ENCODE data around the gene KAZN.

KAZN gene

DNA sequence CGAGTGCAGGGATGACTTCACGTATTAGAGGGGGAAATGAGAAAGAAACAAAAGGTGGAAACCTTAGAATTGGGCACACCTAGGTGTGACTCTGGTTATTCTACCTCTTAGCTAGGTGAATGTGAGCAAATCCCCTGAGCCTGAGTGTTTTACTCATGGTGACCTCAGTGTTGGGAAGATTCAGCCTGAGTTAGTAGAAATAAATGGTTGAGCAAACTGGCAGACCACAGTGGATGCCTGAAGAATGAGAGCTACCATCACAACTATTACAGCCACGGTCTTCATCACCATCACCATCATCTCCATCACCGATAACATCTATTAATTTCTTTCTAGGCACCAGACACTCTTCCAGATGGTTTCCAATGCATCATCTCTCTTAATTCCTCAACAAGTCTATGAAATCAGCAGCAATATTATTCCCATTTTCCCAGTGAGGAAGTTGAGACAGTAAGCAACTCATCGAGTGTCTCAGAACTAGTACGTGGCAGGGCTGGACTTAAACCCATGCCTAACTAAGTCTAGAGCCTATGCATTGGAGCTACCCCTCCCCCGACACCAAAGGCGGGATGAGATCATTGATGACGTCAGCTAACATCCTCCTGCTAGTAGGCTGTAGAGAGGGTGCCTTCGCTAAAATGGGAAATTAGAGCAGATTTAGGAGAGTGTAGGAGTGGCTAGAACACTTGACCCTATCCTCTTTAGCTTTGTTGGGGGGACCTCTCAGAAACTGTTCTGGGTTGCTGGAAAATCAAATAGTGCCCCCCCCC lies 7.9 kb upstream of the KAZN start:
- DNase-seq = no peak

DNA sequence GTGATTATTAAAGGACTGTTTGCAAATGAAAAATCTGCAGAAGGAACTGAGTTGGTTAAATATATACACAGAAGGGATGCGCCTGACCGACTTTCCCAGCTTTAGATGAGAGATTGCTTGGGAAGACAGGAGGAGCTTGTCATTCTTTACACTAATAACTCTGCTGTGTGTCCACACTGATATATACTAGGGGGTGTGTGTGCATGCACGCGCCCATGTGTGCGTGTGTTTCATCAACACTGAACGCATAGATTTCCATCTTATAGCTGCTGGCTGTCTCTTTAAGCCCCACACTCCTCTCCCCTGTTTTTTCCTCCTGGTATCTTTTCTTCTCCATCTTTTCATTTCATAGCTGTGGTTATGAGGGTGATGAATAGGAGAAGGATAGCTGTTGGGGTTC lies 6.9 kb upstream of the KAZN start:
- no peak for DNase-seq

DNA sequence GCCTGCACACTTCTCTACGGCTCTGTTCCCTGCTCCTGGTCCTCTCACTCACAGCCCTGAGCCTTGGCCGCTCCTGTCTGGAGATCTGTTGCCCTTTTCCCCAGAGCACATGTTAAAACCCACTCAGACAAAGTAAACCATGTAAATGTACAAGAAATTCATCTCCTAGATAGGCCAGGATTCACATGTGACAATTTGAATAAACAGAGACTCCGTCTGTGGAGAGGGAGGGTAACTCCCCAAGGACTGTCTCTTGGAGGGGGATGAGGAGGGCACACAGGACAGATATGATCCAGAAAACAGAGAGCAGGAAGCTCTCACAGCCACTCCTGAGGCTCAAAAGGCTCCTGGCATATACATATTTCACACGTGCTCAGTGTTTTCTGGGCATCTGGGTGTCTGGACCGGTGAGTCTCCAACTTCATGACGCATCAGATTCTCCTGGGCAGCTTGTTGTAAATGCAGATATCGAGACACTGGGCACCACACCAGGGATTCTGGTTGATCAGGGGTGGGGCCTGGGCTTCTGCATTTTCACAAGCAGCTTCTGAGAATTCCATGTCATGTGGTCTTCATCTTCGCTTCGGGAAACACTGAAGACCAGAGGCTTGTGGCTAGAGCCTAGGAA lies 6.4 kb upstream of the KAZN start:
- DNase-seq = no peak

DNA sequence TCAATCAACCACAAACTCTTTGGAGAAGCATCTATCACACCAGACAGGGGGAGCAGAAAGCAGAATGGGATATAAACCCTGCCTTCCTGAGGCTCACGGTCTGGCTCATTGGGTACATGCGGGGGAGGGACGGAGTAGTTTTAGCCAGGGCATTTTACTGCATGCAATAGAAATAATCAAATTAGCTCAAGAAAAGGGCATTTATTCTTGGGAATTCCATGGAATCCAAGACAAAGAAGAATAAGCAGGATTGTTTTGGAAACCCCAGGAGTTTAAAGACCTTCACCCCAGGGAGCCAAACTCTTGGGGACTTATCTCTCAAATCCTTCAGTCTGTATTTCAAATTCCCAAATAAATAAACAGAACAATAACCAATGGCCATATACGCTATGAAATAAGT lies 5.2 kb upstream of the KAZN start:
- DNase-seq = no peak

DNA sequence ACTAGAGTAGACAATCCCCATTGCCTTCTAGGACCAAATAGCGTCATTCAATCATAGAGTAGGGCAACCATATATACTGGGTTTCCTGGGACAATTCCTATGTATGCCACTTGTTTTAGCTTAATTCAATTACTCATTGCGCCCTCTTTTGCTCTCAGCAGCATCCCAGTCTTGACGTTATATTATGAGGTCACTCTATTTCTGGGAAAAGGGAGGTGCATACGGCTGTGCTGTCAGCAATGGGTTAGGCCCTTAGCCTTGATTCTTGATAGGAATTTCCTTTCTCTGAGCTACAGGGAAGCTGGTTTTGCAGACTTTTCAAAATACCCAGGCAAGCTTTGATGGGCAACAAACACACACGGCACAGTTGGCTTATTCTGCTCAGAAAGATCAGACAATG lies 4.4 kb upstream of the KAZN start:
- no peak for DNase-seq

DNA sequence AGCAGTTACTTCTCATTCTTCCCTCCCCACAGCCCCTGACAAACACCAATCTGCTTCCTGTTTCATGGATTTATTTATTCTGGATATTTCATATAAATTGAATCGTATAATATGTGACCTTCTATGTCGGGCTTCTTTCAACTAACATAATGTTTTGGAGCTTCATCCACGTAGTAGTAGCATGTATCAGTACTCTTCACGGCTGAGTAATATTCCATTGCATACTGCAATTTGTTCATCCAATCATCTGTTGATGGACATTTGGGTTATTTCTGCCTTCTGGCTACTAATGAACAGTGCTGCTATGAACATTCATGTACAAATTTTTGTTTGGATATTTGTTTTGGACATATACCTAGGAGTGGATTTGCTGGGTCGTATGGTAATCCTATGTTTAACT lies 1.9 kb upstream of the KAZN start:
- DNase-seq = no peak

DNA sequence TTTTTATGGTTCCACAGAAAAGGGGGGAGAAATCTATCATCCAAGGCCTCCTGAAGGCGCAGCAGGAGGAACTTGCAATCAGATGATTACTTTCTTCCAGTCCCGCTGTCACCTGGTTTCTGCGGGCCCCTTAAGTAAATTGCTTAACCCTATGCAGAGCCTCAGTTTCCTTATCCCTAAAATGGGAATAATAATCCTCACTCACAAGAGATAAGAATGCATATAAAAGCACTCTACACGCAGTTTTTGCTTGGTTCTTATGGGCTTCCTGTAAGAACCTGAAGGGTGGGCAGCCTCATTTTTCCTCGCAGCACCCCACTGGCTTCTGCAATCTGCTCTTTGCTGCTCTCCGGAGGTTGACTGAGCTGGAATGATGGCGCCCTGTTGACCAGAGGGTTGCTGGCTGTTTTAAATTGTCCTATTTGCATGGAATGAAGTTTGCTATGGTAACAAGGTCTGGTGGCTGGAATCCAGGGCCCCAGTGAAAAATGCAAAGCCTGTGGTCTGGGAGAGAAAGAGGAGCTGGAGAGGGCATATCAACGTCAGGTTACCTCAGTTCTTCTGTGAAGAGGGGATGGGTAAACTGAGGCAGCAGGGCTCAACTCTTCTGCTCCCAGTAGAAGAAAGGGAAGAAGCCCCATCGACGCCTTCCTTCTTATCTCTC lies 1.0 kb upstream of the KAZN start:
- DNase-seq = no peak

DNA sequence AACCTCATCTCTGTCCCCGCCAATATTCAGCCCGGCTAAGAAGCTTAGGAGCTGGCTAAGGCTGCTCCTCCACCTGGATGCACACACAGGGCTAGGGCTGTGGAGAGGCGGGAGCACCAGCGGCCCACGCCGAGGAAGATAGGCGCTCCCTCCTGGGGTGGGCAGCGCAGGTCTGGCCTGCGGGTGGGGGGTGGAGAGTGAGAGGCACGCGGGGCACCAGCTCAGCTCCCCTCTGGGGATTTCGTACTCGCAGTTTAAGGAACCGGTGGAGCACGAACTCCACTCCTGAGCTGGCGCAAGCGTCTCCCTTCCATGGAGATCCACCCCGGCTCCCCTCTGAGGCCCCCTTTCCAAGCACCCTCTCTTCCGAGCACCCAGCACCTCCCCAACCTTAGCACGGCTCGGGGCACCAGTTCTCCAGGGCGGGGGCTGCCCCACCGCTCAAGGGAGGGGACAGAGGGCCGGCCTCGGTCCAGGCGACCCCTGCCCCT lies 433 bp upstream of the KAZN start:
- DNase-seq = no peak

DNA sequence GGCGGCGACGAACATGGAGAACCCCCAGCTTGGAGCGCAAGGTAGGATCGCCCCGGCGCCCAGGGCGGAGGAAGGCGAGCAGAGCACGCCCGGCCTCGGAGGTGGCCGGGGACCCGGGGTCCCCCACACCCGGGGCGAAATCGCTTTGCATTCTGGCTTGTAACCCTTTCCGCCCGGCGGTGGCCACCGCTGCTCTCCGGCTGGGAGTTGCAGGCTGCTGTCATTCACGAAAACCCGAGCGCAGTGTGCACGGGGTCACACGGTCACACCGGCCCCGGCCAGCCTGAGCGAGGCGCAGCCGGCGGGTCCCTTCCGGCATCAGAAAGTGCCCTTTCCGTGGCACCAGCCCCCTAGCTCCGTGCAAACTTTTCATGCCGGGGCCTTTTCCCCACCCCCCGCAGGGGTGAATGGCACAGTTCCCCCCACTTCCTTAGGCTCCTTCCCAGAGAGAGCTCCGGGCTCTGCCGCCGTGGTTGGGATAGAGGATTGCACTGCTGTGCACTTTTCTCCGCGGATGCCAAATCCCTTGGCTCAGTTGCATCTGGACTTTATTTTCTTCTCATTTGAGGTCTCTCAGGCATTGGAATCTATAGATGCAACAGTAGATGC lies 802 bp downstream of the KAZN start:
- DNase-seq = no peak

DNA sequence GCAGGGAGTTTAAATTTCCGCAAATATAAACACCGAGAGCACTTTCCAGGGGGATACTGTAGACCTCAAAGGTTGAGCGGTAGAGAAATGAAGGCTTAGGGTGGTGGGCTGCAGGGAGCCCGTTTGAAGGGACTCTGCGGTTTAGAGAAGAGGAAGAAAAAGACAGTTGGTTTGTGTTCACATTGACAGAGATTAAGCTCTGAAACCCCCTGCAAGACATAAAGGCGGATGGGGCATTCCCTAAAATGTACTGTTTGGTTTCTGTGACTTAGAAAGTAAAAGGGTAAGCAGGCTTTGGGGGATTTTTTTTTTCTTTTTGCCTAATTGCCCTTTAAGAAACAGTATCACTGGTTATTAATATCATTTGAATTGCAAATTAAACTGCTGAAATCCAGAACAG lies 1.3 kb downstream of the KAZN start:
- DNase-seq = no peak

DNA sequence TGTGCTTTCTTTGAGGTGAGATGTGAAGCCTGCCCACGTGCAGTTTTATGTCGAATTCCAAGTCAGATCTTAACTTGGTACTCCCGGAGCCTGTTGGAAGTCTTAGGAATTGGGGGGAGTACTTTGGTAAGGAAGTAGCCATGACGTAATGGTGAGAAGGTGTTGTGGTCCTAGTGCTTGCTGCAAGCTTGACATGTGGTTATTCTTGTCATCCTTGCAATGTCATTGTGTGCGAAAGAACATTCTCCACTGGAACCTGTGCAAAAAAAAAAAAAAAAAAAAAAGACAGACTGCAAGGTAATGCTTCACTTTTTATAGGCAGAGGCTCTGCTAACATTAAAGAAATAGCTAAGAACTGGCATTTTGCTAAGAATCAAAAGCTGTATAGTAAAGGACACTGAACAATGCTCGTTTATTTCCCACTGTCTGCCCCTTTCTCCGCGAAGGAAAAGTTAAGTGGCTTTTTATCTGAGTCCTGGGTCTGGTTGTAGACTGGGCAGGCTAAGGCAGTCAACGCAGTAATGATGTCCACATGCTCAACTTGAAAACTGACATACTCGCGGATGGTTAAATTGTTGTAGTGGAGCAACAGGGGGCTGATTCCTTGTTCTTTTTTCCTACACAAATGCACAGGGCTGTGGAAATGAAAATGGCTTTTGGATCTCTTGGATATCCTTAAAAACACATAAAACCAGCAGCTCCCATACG lies 2.1 kb downstream of the KAZN start:
- DNase-seq = no peak

DNA sequence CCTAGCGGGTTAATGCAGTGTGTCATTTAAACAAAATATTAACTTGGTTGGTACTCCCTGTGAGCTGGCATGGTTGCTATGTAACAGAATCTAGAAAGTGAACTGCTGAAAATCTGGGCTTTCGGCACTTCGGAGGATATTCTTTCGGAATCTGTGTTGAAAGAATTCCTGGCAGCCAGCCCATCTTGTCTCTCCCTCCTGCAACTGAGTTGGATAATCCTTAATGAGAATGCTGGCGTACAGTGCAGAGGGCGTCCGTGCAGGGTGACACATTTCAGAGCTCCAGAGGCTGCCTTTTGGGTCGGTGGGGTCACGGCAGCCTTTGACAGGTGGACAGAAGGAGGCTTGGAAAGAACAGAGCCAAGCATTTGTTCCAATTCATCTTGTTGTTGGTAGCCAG lies 3.7 kb downstream of the KAZN start:
- no peak for DNase-seq

DNA sequence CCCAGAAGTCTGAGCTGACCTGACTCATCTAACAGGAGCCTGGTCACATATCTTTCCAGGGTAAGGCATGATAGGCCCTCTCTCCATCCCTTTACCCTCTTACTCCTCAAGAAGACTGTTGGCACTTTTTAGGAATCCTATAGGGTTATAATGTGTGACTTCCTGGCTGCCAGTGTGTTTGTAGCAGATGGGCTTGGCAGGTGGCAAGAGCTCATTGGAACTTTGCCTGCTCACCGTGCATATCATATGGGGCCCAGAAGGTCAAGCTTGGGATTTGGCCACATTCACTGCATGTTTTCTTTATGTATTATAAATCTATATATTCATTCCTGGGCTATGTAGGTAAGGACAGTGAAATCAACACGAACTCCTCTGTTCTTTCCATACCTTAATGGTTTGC lies 5.2 kb downstream of the KAZN start:
- no peak for DNase-seq

DNA sequence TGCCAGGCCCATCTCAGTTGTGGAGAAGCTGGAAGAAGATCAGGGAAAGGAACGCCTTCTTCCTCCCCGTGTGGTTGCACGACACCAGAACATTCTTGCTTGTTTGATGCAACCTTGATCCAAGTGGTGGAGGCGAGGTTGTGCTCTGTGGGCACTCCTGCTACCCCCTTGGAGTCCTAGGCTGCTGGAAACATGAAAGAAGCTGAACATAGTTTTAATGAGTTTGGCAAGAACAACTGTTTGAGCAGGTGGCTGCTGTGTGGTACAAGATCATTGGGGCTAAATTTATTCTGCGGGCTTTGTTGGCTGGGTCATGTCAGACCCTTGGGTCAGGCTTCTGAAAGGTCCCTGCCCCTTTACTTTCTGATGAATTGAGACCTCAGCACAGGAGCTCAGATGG lies 5.9 kb downstream of the KAZN start:
- no peak for DNase-seq

DNA sequence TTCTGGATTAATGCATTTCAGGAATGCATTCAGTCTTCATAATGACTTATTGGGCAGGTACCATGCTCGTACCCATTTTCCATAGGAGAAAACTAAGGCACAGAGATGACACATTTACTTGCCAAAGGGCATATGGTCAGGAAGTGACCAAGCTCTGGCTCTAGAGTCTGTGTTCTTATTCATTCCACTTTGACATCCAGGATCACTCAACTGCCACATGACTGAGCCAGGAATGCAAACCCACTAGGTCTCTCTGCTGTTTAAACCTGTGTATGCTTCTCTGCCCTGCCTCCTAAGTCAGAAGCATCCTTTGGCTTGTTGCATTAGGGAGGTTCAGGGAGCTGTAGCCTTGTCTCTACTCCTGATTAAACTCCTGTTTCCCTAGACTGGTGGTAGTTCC lies 7.5 kb downstream of the KAZN start:
- no peak for DNase-seq

DNA sequence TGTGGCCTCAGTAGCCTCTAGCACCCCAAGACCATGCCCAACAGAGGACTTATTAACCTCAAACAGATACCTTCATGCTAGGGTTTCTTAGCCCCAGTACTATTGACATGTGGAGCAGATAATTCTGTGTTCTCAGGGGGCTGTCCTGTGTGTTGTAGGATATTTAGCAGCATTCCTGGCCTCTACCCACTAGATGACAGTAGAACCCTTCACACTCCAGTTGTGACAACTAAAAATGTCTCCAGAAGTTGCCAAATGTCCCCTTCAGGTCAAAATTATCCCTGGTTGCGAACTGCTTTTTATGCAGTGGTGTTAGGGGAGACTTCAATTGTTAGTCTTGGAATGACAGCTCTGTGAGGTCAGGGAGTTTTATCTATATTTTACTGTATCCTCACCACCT lies 8.1 kb downstream of the KAZN start:
- DNase-seq = no peak

DNA sequence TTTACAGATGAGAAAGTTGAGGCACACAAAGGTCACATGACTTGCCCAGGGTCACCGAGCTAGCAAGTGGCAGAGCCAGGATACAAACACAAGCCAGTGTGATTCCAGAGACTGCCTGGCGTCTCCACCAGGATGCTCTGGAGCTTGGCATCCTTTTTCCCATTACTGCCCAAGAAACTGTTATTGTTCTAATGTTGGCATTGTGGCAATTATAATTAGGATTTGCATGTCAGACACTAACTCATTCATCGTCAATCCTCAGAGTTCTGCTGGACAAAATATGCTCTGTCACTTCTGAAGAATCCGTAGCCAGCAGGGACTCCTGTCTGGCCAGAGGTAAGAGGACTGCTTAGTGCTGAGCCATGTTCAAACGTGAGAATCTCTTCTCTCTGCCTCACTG lies 8.8 kb downstream of the KAZN start:
- DNase-seq = no peak

DNA sequence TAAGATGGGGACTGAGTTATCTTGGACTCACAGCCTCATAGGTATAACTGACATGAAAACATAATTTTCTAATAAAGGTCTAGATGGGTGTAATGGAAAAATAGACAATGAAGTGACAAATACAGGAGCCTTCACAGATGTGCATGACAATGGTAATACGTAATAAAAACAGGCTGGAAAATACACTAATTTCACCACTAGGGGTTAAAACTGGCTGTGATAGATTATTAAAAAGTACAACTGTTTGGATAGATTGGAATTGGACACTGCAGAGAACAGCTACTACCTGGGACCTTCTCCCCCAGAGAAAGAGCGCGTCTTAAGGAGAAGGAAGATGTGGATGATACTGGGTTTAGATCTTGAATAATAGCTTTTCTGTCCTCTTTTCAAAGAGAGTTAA lies 9.8 kb downstream of the KAZN start:
- DNase-seq = no peak

DNA sequence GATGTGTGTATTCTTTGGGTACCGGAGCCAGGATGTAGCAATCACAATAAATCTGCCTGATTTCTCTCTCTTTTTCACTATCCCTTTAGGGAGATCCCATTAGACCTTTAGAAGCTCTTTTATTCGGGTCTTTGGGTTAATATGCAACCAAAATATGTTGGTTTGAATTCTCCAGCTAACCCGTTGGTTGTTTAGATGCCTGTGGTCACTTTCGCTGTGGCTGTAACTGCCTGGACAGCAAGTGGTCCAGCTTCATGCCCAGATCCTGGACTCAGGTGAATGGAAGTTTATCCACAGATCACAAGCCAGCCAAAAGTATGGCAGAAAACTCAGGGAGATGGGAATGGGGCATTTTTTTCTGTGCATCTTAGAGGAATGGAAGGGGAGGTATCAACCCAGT lies 12.3 kb downstream of the KAZN start:
- DNase-seq = no peak

DNA sequence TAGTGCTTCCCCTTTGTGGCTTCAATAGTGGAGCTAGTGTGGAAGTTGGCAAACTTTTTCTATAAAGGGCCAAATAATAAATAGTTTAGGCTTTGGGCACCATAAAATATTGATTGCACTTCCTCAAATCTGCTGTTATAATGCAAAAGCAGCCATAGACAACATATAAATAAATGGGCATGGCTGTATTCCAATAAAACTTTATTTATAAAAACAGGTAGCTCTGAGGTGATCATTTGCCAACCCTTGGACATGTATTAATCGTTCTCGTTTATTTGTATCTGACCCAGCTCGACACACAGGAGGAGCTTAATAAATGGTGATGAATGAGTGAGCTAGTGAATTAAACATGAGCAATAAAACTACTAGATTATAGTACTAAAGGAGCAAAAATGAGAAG lies 13.3 kb downstream of the KAZN start:
- DNase-seq = no peak

DNA sequence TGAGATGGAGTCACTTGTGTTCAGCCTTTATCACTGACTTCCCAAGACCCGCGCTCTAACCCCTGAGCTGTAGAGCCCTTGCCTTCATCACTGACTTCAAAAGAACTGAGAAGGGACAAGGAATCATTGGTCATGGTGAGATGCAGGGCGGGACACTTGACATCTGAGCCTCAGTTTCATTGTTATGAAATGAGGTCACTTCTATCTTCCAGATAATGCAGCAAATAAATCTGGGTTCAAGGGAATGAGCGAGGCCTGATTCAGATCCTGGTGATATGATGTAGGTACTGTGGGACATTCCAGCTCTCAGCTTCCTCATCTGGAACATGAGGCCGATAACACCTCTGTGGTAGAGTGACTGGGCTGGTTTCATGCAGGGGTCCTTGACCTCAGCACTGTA lies 13.8 kb downstream of the KAZN start:
- DNase-seq = no peak

DNA sequence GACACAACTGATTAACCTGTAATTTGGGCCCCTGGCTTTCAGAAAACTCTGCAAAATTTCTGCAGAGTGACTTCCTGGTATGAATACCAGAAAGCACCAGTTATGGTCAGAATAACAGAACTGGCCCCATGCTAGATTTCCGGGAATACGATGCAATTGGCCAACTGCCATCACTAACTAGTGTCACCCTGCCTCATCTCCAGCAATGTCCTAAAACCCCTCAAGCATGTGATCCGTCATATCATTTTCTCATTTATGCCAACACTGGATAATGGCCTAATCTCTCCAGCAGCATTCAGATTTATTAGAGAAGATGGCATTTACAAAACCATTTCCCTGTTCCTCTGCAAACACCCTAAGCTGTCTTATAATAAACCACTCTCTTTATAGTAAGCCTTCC lies 15.4 kb downstream of the KAZN start:
- DNase-seq = no peak

DNA sequence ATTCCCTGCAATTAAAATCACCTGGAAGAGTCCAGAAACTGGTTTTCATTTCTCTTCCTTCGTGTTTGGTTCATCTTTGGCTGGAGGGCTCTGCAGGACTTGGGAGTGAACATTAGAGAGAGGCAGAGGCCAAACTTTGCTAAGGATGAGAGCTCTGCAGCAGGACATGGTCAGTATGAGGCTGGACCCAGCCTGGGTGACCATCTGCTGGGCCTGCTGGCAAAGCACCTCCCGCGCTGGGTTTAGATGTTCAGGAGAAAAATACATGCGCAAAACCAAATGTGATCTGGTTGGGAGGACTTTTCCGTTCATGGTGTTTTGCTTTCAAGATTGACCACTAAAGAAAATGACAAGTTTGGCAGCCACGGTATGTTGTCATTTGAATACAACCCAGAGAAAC lies 15.9 kb downstream of the KAZN start:
- no peak for DNase-seq

Data from EL (cell line).